Kidney (tissue), 14 donors: Measurements from ENCODE around the gene POLR1E. TPM values are rescaled to one million over a fixed set of nuclear protein-coding genes. Genes with fewer than 3 reads are reported as not detected.

ENCODE experiments used
- DNase-seq, 5 donors: peaks; one replicate each; pipeline ENCODE4 v3.0.0-alpha.2; 2013 to 2020
- FAIRE-seq: peaks from 2 replicates; lab custom pipeline; 2012; peaks lifted over from hg19 to GRCh38; lab: Jason Lieb, UNC
- H3K27ac ChIP-seq, 2 donors: one replicate each; pipeline ENCODE4 v1.7.0; 2013; ENCODE audit warnings: low read depth in 2 of 2, low read length in 2 of 2, inconsistent platforms in 1 of 2
- H3K27me3 ChIP-seq: one replicate; pipeline ENCODE4 v1.7.1; 2013; ENCODE audit warnings: low read length, inconsistent platforms; ENCODE audit not compliant: control insufficient read depth, insufficient read depth
- H3K36me3 ChIP-seq, 3 donors: one replicate each; pipeline versions ENCODE4 v1.7.0 to v1.7.1; 2013; ENCODE audit warnings: low read length in 3 of 3, control low read depth in 1 of 3, inconsistent platforms in 1 of 3; ENCODE audit not compliant: insufficient read depth in 3 of 3, control insufficient read depth in 2 of 3
- H3K4me1 ChIP-seq, 3 donors: one replicate each; pipeline versions ENCODE4 v1.7.0 to v1.7.1; 2013; ENCODE audit warnings: low read length in 3 of 3, inconsistent platforms in 1 of 3, low read depth in 1 of 3; ENCODE audit not compliant: control insufficient read depth in 2 of 3, insufficient read depth in 2 of 3
- H3K4me3 ChIP-seq, 3 donors: one replicate each; pipeline versions ENCODE4 v1.7.0 to v1.8.1; 2013; ENCODE audit warnings: low read length in 3 of 3, control low read depth in 1 of 3, inconsistent platforms in 1 of 3
- H3K9ac ChIP-seq, 3 donors: one replicate each; pipeline versions ENCODE4 v1.7.0 to v1.7.1; 2013; ENCODE audit warnings: low read length in 3 of 3, control low read depth in 1 of 3, inconsistent platforms in 1 of 3
- H3K9me3 ChIP-seq, 3 donors: one replicate each; pipeline versions ENCODE4 v1.7.0 to v1.7.1; 2013; ENCODE audit warnings: low read length in 3 of 3, control low read depth in 1 of 3, inconsistent platforms in 1 of 3; ENCODE audit not compliant: control insufficient read depth in 2 of 3, insufficient read depth in 1 of 3
- intact Hi-C: fragments of 100-400 bp; cut with DNase I; formaldehyde crosslinking; loops from one replicate; pipeline ENCODE4 v1.11.1; 2022
- polyA plus RNA-seq: library from polyadenylated mRNA; stranded (reverse); fragments of 350-450 nt; fragmentation: Illumina TruSeq; extraction: RNeasy Lipid Tissue Mini Kit (QIAGEN cat#74804); gene quantifications from one replicate; pipeline ENCODE4 v1.2.3, GENCODE V29; 2014; ENCODE audit warnings: low read depth, low replicate concordance; ENCODE audit not compliant: insufficient read depth
- total RNA-seq: library from RNA; stranded (reverse); fragmentation: NEBNext Ultra II Directional; extraction: Animal tissue kit (Norgen Biotek cat#: 25700); gene quantifications from one replicate; pipeline ENCODE4 v1.2.1, GENCODE V29; 2021
- TF ChIP-seq, protein P1 (sequence below): IDR thresholded peaks from 3 replicates; pipeline ENCODE4 v1.5.1; 2012; ENCODE audit warnings: mild to moderate bottlenecking, moderate library complexity, borderline replicate concordance; ENCODE audit not compliant: insufficient read depth; ENCODE audit errors: extremely low read depth
- donor health status: control.
- donor health status: control.
- donor health status: control.
- donor health status: control.
- donor health status: control.
- donor health status: DM: yes; HTN: yes; CAD: no.
- donor health status: Normal renal cell carcinoma (clear cell type).

The POLR1E gene
- total and polyA plus RNA-seq, 2 donors from 2014 or later = 8.2 to 17.2 TPM

DNA sequence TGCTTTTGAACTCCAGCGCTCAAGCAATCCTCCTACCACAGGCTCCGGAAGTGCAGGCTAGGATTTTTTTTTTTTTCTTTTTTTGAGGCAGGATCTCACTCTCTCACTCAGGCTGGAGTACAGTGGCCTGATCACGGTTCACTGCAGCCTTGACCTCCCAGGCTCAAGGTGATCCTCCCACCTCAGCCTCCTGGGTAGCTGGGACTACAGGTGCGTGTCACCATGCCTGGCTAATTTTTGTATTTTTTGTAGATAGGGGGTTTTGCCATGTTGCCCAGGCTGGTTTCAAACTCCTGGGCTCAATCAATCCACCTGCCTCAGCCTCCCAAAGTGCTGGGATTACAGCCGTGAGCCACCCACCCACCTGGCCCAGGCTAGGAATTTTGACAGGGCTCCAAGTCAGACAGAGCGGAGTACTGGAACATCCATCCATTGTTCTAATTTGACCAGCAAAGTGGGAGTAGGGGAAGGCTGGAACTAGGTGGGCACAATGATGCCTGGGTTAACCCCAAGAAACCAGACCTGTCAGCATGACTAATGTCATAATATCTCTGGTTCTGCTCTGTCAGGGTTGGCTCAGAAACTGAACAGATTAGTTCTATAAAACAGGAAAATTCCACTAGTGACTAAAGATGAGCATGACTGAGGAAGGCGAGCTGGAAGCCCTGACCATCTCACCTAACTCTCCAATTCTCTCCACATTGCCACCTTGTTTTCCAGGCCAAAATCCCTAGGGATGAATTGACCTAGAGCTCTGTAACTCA, 29.7 kb upstream of the POLR1E start:
- TF ChIP-seq, protein P1, sequence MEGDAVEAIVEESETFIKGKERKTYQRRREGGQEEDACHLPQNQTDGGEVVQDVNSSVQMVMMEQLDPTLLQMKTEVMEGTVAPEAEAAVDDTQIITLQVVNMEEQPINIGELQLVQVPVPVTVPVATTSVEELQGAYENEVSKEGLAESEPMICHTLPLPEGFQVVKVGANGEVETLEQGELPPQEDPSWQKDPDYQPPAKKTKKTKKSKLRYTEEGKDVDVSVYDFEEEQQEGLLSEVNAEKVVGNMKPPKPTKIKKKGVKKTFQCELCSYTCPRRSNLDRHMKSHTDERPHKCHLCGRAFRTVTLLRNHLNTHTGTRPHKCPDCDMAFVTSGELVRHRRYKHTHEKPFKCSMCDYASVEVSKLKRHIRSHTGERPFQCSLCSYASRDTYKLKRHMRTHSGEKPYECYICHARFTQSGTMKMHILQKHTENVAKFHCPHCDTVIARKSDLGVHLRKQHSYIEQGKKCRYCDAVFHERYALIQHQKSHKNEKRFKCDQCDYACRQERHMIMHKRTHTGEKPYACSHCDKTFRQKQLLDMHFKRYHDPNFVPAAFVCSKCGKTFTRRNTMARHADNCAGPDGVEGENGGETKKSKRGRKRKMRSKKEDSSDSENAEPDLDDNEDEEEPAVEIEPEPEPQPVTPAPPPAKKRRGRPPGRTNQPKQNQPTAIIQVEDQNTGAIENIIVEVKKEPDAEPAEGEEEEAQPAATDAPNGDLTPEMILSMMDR = no peak
- Histone ChIP-seq H3K4me1 (peaks cover 0 to 19% (median 14%) of the 10 kb centered on the region in 3 donors), H3K27me3 (no peaks in the 10 kb centered on the region), H3K9me3 (peaks cover 0 to 5% (median 0%) of the 10 kb centered on the region in 3 donors), H3K4me3 (no peak overlapping the region), H3K27ac (no peak overlapping the region), H3K9ac (no peak overlapping the region), H3K36me3 (no peaks in the 10 kb centered on the region)
- DNase-seq = no peak
- intact Hi-C loops = no loop called here
- no peak for FAIRE-seq

DNA sequence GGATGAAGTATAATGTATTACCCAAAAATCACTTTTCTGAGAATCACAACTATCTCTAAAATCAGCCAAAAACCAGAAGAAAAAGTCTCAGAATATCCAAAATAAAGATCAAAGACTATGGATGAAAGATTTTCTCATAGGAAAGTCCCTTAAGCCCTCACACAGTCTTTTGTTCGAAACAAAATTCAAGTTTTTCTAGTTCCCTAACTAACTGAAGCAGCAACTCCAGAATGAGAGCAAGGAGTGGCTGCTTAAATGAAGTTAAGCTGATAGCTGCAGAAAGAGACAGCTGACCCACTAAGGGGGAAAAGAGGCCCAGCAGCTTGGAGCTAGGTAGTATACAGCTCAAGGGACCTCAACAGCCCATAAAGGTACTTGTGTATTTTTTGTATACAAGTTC, 28.9 kb upstream of the POLR1E start:
- TF ChIP-seq, protein P1 = no peak
- no peak for FAIRE-seq

DNA sequence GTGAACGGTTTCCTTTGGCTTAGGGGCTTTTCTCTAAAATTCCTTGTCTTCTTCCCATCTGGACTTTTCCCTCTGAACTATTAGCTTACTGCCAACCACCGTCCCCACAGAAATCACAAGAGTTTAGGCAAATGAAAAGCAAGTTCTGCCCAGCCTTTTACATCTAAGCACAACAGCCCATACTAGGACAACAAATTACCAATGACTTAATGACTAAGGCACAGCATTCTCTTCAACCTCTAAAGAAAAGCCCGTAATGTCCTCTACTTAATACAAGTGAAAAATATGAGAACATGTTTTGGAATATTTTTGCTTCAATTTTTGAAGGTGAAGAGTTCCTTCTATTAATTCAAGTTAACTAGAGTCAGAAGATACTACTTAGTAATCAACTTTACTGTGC, 21.7 kb upstream of the POLR1E start:
- Histone ChIP-seq H3K36me3 (no peaks in the 10 kb centered on the region), H3K27ac (peak overlapping the region; percentile 97 to 99), H3K4me1 (peaks cover 5 to 13% (median 11%) of the 10 kb centered on the region in 3 donors), H3K9ac (peak overlapping the region in 2 of 3 donors; percentile 92 to 94), H3K9me3 (no peaks in the 10 kb centered on the region), H3K4me3 (peak overlapping the region; percentile 76 to 94 (median 83)), H3K27me3 (no peaks in the 10 kb centered on the region)
- TF ChIP-seq, protein P1 = no peak
- FAIRE-seq (no peak), DNase-seq (peak in 1 of 5 donors; percentile 13)
- intact Hi-C loops = no loop called here

More for the DNA sequence above, 28.9 kb upstream of the POLR1E start:
- no peak for DNase-seq
- Histone ChIP-seq H3K4me3 (no peak overlapping the region), H3K4me1 (peaks cover 0 to 16% (median 14%) of the 10 kb centered on the region in 3 donors), H3K36me3 (no peaks in the 10 kb centered on the region), H3K27ac (no peak overlapping the region), H3K9ac (no peak overlapping the region), H3K27me3 (no peaks in the 10 kb centered on the region), H3K9me3 (peaks cover 0 to 5% (median 0%) of the 10 kb centered on the region in 3 donors)
- intact Hi-C loops = no loop called here
